HUES6 (cell line): ENCODE results near the gene GALNT13.
A peak's percentile ranks its signal among the peaks of the same experiment; 100 is the strongest.

Experiments used
- H3K27ac ChIP-seq: 2 replicates; pipeline ENCODE4 v1.7.0; 2013; ENCODE audit warnings: low read depth, mild to moderate bottlenecking, low read length, inconsistent platforms
- H3K27me3 ChIP-seq: 2 replicates; pipeline ENCODE4 v1.6.1; 2013; ENCODE audit warnings: low read length; ENCODE audit not compliant: control insufficient read depth, insufficient read depth
- H3K36me3 ChIP-seq: 2 replicates; pipeline ENCODE4 v1.6.1; 2013; ENCODE audit warnings: low read length; ENCODE audit not compliant: control insufficient read depth, insufficient read depth
- H3K4me1 ChIP-seq: 2 replicates; pipeline ENCODE4 v1.6.1; 2013; ENCODE audit warnings: low read length; ENCODE audit not compliant: control insufficient read depth, insufficient read depth
- H3K4me3 ChIP-seq: 2 replicates; pipeline ENCODE4 v1.5.1; 2013; ENCODE audit warnings: low read depth, low read length
- H3K9ac ChIP-seq: one replicate; pipeline ENCODE4 v1.6.1; 2013; ENCODE audit warnings: mild to moderate bottlenecking, low read length
- H3K9me3 ChIP-seq: 2 replicates; pipeline ENCODE4 v1.6.1; 2013; ENCODE audit warnings: low read depth, low read length; ENCODE audit not compliant: control insufficient read depth, insufficient read depth

Gene GALNT13

DNA sequence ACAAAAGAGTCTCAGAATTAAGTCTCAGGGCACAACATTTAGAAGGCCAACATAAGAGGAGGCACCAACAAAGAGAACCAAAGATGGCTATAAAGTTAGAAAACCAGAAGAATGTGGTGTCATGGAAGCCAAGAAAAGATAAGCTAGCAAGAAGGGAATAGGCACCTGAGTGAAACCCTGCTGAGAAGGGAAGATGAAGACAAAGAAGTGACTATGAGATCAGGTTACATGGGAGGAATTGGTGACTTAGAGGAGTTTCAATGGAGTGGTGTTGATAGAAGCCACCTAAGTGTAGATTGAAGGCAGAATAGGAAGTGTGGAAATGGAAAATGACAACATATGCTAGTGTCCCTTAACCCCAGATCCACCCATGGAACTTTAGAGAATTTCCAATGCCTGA, 499.2 kb downstream of the GALNT13 start:
- H3K36me3 ChIP-seq: no peaks in the 10 kb centered on the region
- no peak overlapping the region for H3K9ac ChIP-seq
- H3K9me3 ChIP-seq: no peaks in the 10 kb centered on the region

DNA sequence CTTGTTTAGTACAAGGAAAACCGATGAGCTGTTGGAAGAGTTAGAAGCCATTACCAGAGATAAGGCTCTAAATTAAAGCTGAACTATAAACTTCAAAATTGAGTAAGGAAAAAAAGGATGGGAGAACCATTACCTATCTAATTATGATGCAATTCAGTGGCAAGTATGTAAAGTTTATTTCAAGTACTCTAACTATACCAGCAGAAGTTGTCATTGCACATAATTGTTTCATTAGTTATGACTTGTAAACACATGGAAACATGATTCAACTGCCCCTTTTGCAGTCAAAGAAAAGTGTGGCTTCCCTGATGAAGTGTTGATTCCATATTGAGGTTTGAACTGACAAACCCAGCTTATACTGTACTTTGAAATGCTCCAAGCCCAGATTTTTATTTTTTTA, 502.7 kb downstream of the GALNT13 start:
- H3K4me3 ChIP-seq: no peak overlapping the region
- peaks cover 5% of the 10 kb centered on the region for H3K4me1 ChIP-seq
- no peaks in the 10 kb centered on the region for H3K36me3 ChIP-seq
- no peaks in the 10 kb centered on the region for H3K9me3 ChIP-seq
- no peak overlapping the region for H3K9ac ChIP-seq
- H3K27ac ChIP-seq: no peak overlapping the region
- no peaks in the 10 kb centered on the region for H3K27me3 ChIP-seq

More for the DNA sequence above, 499.2 kb downstream of the GALNT13 start:
- no peak overlapping the region for H3K4me3 ChIP-seq
- no peaks in the 10 kb centered on the region for H3K27me3 ChIP-seq
- H3K27ac ChIP-seq: no peak overlapping the region
- H3K4me1 ChIP-seq: peaks cover 5% of the 10 kb centered on the region

DNA sequence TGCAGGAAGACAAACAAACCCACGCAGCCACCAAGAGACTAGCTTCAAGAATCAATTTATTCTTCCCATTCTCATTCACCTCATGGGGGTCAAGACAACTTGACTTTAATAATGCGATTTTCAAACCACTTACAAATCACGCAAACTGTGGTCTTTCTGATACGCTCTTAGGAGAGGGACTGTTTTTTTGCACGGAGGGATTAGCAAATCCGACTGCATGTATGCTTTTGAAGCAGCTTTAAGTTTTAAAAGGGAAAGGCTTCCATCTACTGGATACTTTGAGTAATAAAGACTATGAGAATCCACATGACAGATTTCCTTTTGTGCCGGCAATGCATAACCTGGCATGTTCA, 503.8 kb downstream of the GALNT13 start:
- Histone ChIP-seq H3K9me3 (no peaks in the 10 kb centered on the region), H3K27ac (no peak overlapping the region), H3K4me1 (peaks cover 5% of the 10 kb centered on the region), H3K4me3 (peak overlapping the region; percentile 26; the same call in 1 of the 2 replicates), H3K27me3 (no peaks in the 10 kb centered on the region), H3K9ac (no peak overlapping the region), H3K36me3 (no peaks in the 10 kb centered on the region)

- Histone ChIP-seq H3K4me3 (no peak overlapping the region), H3K27me3 (no peaks in the 10 kb centered on the region), H3K9me3 (no peaks in the 10 kb centered on the region), H3K9ac (no peak overlapping the region), H3K27ac (no peak overlapping the region), H3K4me1 (peaks cover 14% of the 10 kb centered on the region), H3K36me3 (no peaks in the 10 kb centered on the region)
These were observed 510.4 kb downstream of the GALNT13 start for GRCh38 chr2:154381931-154382794.

DNA sequence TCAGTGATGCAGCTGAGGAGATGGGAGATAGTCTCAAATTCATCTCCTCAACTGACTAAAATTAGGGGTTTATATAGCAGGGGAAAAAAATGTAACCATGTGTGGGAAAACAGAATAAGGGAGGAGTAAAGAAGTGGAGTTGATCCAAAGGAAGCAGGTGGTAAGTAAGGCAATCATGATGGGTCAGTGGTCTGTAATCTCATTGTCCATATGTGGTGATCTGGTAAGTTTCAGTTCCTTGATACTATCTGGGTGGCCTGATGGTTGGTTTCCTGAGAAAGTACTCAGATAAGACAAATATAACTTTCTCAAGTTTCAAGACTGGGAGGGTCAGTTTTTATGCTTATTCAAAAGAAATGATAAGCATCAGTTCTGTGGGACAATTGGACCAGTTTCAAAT, 514.5 kb downstream of the GALNT13 start:
- H3K9me3 ChIP-seq: peaks cover 3% of the 10 kb centered on the region; the same call in 1 of the 2 replicates
- no peak overlapping the region for H3K27ac ChIP-seq
- no peaks in the 10 kb centered on the region for H3K27me3 ChIP-seq
- no peaks in the 10 kb centered on the region for H3K36me3 ChIP-seq
- H3K4me3 ChIP-seq: no peak overlapping the region
- no peak overlapping the region for H3K9ac ChIP-seq
- H3K4me1 ChIP-seq: peaks cover 14% of the 10 kb centered on the region

GRCh38 chr2:154391051-154391450, 519.3 kb downstream of the GALNT13 start:
- no peak overlapping the region for H3K4me3 ChIP-seq
- H3K9ac ChIP-seq: no peak overlapping the region
- no peaks in the 10 kb centered on the region for H3K27me3 ChIP-seq
- H3K4me1 ChIP-seq: no peaks in the 10 kb centered on the region
- peaks cover 3% of the 10 kb centered on the region; the same call in 1 of the 2 replicates for H3K9me3 ChIP-seq
- H3K36me3 ChIP-seq: no peaks in the 10 kb centered on the region
- H3K27ac ChIP-seq: no peak overlapping the region

DNA sequence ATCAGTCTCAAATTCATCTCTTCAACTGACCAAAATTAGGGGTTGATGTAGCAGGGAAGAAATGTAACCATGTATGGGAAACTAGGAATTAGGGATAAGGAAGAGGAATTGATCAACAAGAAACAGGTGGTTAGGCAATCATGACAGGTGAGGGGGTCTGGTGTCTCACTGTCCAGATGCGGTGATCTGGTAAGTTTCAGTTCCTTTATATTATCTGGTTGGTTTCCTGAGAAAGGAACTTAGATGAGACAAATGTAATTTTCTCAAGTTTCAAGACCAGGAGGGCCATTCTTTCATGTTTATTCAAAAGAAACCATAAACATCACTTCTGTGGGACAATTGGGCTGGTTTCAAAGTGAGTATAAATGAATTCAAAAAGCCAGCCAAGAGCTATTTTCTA, 520.5 kb downstream of the GALNT13 start:
- Histone ChIP-seq H3K27ac (no peak overlapping the region), H3K4me3 (no peak overlapping the region), H3K27me3 (no peaks in the 10 kb centered on the region), H3K36me3 (no peaks in the 10 kb centered on the region), H3K4me1 (no peaks in the 10 kb centered on the region), H3K9me3 (peaks cover 3% of the 10 kb centered on the region; the same call in 1 of the 2 replicates), H3K9ac (no peak overlapping the region)

DNA sequence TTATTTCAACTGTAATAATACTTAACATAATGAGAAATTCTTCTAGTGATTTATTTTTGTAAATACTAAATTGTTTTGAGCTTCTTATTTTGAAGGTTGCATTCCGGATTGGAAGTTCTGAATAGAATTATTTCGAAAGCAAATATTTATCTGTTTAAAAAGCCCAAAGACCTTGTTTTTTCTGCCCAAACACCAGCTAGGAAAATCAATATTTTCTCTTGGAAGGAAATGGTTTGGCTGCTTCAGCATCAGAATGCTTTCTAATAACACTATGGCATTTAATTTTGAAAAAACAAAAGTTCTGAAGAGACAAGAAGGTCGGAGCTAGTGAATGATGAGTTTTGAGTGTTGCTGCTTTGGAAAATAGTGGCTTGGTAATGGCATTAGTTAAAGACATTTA, 522.9 kb downstream of the GALNT13 start:
- Histone ChIP-seq H3K4me3 (no peak overlapping the region), H3K9ac (no peak overlapping the region), H3K27me3 (no peaks in the 10 kb centered on the region), H3K36me3 (no peaks in the 10 kb centered on the region), H3K9me3 (peaks cover 2% of the 10 kb centered on the region; the same call in 1 of the 2 replicates), H3K27ac (no peak overlapping the region), H3K4me1 (no peaks in the 10 kb centered on the region)

DNA sequence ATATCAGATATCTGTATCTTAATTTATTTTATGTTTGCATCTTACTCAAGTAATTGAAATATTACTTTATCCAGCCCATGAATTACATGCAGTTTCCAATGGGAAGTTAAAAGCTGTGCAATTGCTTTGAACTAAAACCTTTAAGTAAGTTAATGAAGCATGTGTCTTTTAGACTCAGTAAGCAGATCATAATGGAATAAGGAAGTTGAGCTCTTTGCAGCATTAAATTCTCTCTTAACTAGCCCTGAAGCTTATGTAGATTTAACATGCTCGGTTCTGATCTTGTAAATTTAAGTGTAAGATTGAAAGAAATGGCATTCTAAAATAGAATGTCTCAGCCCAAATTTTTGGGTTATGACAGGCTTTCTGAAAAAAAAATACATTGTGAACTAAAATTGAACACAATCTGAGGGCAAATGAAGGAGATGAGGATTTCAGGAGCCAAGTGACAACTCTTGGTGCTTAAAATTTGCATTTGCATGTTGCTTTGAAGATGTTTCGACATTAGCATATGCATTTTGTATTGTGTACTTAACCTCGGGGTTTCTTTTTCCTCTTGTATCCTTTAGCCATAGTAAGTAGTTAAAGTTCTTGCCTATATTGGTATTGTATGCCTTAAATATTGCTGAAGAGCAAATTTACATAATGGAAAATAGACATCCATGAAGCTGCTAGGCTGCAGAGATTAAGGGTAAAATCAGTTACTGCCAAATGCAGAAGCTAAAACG, 529.0 kb downstream of the GALNT13 start:
- H3K27me3 ChIP-seq: no peaks in the 10 kb centered on the region
- peak overlapping the region; percentile 9 for H3K4me3 ChIP-seq
- H3K4me1 ChIP-seq: peaks cover 17% of the 10 kb centered on the region
- H3K36me3 ChIP-seq: no peaks in the 10 kb centered on the region
- no peaks in the 10 kb centered on the region for H3K9me3 ChIP-seq
- no peak overlapping the region; the same call in 1 of the 2 replicates for H3K27ac ChIP-seq
- H3K9ac ChIP-seq: no peak overlapping the region

- H3K9me3 ChIP-seq: no peaks in the 10 kb centered on the region
- H3K27me3 ChIP-seq: no peaks in the 10 kb centered on the region
- H3K9ac ChIP-seq: no peak overlapping the region
- no peak overlapping the region for H3K4me3 ChIP-seq
- no peak overlapping the region for H3K27ac ChIP-seq
- peaks cover 17% of the 10 kb centered on the region for H3K4me1 ChIP-seq
- H3K36me3 ChIP-seq: no peaks in the 10 kb centered on the region
These were observed 530.5 kb downstream of the GALNT13 start for GRCh38 chr2:154402213-154402612.

DNA sequence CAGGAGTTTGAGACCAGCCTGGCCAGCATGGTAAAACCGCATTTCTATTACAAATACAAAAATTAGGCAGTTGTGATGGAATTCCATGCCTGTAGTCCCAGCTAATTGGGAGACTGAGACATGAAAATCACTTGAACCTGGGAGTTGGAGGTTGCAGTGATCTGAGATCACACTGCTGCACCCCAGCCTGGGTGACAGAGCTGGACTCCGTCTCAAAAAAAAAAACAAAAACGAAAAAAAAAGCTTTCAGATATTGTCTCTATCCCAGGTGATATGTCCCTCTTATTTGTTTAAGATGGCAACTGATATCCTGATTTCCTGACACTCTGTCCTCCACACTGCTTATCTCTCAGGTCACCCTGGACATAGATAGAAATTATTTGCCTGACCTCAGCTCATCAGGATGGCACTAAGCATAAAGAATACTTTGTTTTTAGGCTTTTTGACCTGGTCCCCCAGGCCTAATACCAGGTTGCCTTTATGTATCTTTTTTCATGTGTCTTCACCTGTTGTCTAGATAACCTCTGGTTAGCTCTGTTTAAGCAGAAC, 531.6 kb downstream of the GALNT13 start:
- no peaks in the 10 kb centered on the region for H3K36me3 ChIP-seq
- H3K9me3 ChIP-seq: no peaks in the 10 kb centered on the region
- no peak overlapping the region for H3K27ac ChIP-seq
- no peaks in the 10 kb centered on the region for H3K27me3 ChIP-seq
- no peak overlapping the region for H3K4me3 ChIP-seq
- no peak overlapping the region for H3K9ac ChIP-seq
- H3K4me1 ChIP-seq: peaks cover 17% of the 10 kb centered on the region
